ENCODE data around the gene TNFSF4. TPM values are rescaled to one million over a fixed set of nuclear protein-coding genes. Genes with fewer than 3 reads are reported as not detected.

Gene TNFSF4
- total RNA-seq, 4 donors from 2014 or later = 1.3 to 2.1 (median 1.5) TPM

DNA sequence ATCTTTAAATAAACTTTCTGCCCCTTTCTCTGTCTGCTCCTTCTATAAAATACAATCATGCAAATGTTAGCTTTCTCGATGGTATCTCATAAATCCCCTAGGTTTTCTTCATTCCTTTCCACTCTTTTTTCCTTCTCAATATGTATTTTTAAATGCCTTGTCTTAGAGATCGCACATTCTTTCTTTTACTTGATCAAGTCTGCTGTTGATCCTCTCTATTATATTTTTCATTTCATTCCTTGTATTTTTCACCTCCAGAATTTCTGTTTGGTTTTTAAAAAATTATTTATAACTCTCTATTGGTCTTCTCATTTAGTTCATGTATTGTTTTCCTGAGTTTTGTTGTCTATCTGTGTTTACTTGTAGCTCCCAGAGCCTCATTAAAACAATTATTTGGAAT lies 36.0 kb downstream of the TNFSF4 start:
- TF ChIP-seq, protein P1, sequence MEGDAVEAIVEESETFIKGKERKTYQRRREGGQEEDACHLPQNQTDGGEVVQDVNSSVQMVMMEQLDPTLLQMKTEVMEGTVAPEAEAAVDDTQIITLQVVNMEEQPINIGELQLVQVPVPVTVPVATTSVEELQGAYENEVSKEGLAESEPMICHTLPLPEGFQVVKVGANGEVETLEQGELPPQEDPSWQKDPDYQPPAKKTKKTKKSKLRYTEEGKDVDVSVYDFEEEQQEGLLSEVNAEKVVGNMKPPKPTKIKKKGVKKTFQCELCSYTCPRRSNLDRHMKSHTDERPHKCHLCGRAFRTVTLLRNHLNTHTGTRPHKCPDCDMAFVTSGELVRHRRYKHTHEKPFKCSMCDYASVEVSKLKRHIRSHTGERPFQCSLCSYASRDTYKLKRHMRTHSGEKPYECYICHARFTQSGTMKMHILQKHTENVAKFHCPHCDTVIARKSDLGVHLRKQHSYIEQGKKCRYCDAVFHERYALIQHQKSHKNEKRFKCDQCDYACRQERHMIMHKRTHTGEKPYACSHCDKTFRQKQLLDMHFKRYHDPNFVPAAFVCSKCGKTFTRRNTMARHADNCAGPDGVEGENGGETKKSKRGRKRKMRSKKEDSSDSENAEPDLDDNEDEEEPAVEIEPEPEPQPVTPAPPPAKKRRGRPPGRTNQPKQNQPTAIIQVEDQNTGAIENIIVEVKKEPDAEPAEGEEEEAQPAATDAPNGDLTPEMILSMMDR (IDR thresholded peaks at IDR 0.05; ENCODE audit: low read depth) = no peak

DNA sequence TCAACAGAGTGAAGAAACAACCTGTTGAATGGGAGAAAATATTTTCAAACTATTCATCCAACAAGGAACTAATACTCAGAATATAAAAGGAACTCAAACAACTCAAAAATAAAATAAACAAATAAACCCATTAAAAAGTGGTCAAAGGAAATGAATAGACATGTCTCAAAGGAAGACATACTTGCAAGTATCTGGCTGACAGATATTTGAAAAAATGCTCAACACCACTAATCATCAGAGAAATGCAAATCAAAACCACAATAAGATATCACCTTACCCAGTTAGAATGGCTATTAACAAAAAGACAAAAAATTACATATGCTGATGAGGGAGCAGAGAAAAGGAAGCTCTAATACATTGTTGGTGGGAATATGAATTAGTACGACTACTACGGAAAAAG lies 38.2 kb downstream of the TNFSF4 start:
- TF ChIP-seq, protein P1 (IDR thresholded peaks at IDR 0.05; ENCODE audit: low read depth) = no peak

DNA sequence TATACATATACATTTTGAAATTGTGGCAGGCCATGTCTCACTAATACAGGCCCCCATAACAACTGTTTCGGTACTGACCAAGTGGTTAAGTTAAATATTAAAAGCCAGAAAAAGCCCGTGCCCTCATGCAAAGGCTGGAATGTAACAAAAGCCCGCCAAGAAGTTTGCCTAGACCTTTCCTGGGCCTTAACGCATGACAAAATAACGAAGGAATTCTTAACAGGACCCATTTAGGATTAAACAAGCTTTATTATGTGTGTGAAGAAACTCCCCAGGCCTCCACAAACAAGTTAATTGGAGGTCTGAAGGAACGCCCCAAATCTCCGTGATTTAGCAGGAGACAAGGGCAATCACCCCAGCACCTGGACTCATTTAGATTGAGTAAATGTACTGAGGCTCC lies 42.4 kb downstream of the TNFSF4 start:
- TF ChIP-seq, protein P1 (IDR thresholded peaks at IDR 0.05; ENCODE audit: low read depth) = no peak

DNA sequence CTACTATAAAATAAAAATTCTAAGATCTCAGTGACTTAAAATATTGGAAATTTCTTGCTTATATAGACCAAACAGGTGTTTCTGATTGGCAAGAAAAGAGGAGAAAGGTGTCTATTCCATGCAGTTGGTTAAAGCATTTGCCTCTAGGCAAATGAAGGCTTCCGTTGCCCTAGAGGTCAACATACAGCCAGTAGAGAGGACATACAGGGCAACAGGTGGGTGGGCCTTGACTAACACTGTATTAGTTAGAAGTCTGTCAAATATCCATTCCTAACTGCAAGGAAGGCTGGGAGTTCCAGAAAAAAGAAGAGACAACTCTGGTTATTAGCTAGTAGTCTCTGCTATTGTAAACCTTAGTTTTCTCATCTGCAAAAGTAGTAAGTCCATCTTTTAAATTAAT lies 43.0 kb downstream of the TNFSF4 start:
- TF ChIP-seq, protein P1 (IDR thresholded peaks at IDR 0.05; ENCODE audit: low read depth) = no peak

DNA sequence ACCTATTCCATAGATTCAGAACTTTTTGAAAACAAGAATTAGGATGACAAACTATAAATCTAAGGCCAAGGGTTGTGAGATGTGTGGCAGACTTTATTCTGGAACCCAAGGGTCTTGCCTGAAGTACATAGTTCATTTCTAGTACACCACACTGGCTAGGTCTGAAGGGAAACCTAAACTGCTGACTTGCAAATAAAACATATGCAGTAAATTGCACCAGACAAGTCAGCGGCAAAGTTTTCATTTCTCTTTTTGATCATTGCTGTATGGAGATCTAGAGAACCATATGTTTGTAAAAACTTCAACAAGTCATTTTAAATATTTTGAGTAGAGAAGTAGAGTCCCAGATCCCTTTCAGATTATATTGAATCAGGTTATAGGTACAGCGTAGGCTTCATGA lies 43.9 kb downstream of the TNFSF4 start:
- TF ChIP-seq, protein P1 (IDR thresholded peaks at IDR 0.05; ENCODE audit: low read depth) = no peak

DNA sequence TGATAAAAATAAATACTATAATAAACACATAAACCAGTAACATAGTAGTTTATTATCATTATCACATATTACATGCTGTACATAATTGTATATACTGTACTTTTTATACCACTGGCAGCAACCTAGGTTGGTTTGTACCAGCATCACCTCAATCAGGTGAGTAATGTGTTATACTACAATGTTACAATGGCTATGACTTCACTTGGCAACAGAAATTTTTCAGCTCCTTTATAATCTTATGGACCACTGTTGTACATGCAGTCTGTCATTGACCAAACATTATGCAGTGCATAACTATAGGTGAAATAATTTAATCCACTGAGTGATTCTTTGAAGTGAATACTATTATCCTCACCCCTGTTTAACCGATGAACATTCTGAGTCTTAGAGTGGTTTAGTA lies 44.5 kb downstream of the TNFSF4 start:
- TF ChIP-seq, protein P1 (IDR thresholded peaks at IDR 0.05; ENCODE audit: low read depth) = no peak

DNA sequence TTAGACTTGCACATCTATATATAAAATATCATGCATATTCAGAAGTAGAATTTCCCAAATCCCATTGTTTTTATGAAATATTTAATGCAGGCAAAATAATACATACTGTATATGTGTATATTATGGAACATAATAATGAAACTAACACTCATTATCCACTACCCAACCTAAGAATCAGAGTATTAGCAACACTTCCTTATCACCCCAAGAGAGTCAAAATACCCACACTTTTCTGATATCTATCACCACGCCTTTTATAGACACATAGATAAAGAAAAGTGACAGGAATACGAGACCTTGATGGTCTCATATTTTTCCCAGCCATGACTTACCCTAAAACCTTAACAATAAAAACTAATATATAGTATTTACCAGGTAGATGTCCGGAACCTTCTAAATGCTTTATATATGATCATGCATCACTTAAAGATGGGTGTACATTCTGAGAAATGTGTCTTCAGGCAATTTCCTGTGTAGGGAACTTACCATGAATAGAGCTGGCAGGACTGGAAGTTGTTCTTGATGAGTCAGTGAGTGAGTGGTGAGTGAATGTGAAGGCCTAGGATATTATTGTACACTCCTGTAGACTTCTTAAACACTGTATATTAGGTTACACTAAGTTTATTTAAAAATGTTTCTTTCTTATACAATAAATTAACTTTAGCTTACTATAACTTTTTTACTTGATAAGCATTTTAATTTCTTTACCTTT lies 45.5 kb downstream of the TNFSF4 start:
- TF ChIP-seq, protein P1 (IDR thresholded peaks at IDR 0.05; ENCODE audit: low read depth) = no peak
